GM12892 (cell line): ENCODE measurements around the gene MRPS11.

Experiments
- POLR2A ChIP-seq: IDR thresholded peaks from 2 replicates; pipeline ENCODE4 v1.6.1; 2011; ENCODE audit warnings: low read depth, low read length, control low read depth
- POLR2AphosphoS5 ChIP-seq: IDR thresholded peaks from 2 replicates; pipeline ENCODE4 v1.6.1; 2011; ENCODE audit warnings: low read depth, low read length, control low read depth
- TAF1 ChIP-seq: IDR thresholded peaks from 2 replicates; pipeline ENCODE4 v1.6.1; 2011; ENCODE audit warnings: low read depth, mild to moderate bottlenecking, control low read depth, low read length, borderline replicate concordance

- TF ChIP-seq POLR2AphosphoS5 (no peak), POLR2A (no peak), TAF1 (no peak)
Measured at GRCh38 chr15:88430051-88430450, 37.5 kb upstream of the MRPS11 start.
